Astrocyte (in vitro differentiated cells and primary cell): ENCODE data around the gene PLEKHN1.

Experiments used
- EZH2 ChIP-seq: IDR thresholded peaks from 2 replicates; pipeline ENCODE4 v1.6.1; 2012; ENCODE audit warnings: mild to moderate bottlenecking, low read length, inconsistent platforms; ENCODE audit not compliant: insufficient read depth
- TF ChIP-seq, protein P1 (sequence below): IDR thresholded peaks from 2 replicates; pipeline ENCODE4 v1.5.1; 2011; ENCODE audit warnings: low read depth, mild to moderate bottlenecking, inconsistent platforms, low read length, moderate library complexity; ENCODE audit not compliant: insufficient read depth

DNA sequence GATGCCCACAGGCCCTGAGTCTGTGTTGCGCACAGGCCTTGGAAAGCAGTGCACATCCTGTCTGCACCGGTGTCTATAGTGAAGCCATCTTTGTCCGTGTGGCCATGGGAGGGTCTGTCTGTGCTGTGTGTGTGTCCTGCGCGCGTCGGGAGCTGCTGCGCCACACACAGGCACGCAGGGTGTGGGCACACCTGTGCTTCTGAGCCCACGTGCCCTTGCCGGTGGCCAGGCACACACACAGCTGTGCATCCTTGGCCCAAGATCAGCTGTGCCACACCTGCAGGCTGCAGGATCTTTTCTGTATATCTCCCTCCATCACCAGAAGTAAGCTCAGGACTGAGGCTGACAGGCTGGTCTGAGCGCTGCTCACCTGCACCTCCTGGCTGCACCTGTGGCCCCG, 45.8 kb upstream of the PLEKHN1 start:
- TF ChIP-seq, protein P1, sequence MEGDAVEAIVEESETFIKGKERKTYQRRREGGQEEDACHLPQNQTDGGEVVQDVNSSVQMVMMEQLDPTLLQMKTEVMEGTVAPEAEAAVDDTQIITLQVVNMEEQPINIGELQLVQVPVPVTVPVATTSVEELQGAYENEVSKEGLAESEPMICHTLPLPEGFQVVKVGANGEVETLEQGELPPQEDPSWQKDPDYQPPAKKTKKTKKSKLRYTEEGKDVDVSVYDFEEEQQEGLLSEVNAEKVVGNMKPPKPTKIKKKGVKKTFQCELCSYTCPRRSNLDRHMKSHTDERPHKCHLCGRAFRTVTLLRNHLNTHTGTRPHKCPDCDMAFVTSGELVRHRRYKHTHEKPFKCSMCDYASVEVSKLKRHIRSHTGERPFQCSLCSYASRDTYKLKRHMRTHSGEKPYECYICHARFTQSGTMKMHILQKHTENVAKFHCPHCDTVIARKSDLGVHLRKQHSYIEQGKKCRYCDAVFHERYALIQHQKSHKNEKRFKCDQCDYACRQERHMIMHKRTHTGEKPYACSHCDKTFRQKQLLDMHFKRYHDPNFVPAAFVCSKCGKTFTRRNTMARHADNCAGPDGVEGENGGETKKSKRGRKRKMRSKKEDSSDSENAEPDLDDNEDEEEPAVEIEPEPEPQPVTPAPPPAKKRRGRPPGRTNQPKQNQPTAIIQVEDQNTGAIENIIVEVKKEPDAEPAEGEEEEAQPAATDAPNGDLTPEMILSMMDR, result no peak
- no peak for TF ChIP-seq EZH2
